HG03135 (cell line): ENCODE measurements around the gene C19orf12.

Source experiments
- ATAC-seq: cut with Tn5 transposase; IDR thresholded peaks from one replicate; pipeline ENCODE4 v1.9.1; 2021; ENCODE audit warnings: mild to moderate bottlenecking, moderate library complexity; ENCODE audit not compliant: unreplicated experiment

Gene C19orf12

DNA sequence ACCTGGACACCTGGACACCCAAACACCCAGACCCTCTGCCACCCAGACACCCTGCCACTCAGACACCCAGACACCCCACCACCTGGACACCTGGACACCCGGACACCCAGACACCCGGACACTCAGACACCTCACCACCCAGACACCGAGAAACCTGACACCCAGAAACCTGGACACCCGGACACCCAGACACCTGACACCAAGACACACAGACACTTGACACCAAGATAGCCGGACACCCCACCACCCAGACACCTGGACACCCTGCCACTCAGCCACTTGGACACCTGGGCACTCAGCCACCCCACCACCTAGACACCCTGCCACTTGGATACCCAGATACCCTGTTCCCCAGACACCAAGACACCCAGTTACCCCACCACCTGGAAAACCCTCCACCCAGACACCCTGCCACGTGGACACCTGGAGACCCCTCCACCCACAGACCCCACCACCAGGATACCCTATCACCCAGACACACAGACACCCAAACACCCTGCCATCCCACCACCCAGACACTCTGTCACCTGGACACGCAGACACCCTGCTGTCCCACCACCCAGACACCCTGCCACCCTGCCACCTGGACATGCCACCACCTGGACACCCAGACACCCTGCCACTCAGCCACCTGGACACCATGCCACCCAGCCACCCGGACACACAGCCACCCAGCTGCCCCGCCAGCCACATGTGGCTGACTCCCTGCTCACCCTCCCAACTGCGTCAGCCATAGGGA is 17.4 kb downstream of the C19orf12 start:
- ATAC-seq = no peak

DNA sequence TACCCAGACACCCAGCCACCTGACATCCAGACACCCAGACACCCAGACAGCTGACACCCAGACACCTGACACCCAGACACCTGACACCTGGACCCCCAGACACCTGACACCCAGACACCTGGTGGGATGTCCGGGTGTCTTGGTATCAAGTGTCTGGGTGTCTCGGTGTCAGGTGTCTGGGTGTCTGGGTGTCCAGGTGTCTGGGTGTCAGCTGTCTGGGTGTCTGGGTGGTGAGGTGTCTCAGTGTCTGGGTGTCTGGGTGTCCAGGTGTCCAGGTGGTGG is 18.6 kb downstream of the C19orf12 start:
- ATAC-seq = no peak

GRCh38 chr19:29695765-29696564 is 19.1 kb downstream of the C19orf12 start:
- no peak for ATAC-seq

- ATAC-seq = peak; percentile 88
Measured at GRCh38 chr19:29694669-29695627, 20.1 kb downstream of the C19orf12 start.

GRCh38 chr19:29694161-29694560 is 20.9 kb downstream of the C19orf12 start:
- ATAC-seq = no peak

- no peak for ATAC-seq
Measured at GRCh38 chr19:29690842-29691241, 24.2 kb downstream of the C19orf12 start.

- ATAC-seq = no peak
Measured at GRCh38 chr19:29687897-29688728, 26.9 kb downstream of the C19orf12 start.

- no peak for ATAC-seq
Measured at GRCh38 chr19:29687244-29687896, 27.7 kb downstream of the C19orf12 start.

DNA sequence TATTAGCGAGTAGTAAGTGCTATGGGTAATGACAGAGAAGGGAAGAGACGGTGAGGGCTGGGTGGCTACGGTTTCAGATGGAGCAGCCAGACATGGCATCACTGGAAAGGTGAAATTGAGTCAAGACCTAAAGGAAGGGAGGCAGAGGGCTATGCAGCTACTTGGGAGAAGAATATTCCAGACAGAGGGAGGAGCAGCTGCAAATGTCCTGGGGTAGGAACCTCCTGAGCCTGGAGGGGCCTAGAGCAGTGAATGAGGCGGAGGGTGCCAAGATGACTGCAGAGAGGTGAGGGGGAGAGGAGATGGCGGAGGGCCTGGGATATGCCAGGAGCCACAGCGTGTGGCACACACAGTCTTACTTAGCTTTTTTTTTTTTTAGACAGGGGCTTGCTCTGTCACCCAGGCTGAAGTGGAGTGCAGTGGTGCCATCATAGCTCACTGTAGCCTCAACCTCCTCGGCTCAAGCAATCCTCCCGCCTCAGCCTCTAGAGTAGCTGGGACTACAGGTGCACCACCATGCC is 28.7 kb downstream of the C19orf12 start:
- no peak for ATAC-seq

DNA sequence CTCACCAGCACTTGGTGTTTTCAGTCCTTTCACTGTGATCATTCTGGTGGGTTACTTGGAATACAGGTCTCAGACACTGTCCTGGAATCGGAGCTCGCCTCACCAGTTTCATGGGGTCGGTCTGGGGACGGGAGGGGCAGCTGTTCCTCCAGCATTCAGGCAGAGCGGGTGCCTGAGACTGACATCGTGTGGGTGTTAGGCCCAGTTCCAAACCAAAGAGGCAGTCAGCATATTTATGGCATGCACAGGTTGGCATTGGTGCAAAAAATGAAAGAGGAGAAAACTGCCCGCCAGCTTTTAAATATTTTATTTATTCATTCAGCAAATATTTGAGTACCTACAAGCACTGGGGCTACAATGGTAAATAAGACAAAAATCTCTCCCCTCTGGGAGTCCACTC is 29.7 kb downstream of the C19orf12 start:
- no peak for ATAC-seq

DNA sequence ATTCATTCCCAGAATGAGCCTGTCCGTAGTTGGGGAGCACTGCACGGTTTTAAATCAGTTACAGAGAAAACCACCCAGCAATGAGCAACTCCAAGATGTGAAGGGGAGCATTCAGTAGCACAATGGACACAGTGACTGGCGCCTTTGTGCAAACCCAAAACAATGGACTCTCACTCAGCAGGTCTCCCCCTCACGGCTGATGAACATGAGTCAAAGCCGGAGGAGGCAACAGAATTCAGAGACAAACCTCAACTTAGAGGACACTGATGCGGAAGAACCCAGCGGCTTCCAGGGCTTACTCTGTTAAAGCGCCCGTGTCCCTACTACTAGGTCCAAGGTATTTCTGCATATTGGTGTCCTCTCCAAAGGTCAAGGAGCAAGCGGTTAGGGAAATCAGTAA is 32.1 kb downstream of the C19orf12 start:
- no peak for ATAC-seq

DNA sequence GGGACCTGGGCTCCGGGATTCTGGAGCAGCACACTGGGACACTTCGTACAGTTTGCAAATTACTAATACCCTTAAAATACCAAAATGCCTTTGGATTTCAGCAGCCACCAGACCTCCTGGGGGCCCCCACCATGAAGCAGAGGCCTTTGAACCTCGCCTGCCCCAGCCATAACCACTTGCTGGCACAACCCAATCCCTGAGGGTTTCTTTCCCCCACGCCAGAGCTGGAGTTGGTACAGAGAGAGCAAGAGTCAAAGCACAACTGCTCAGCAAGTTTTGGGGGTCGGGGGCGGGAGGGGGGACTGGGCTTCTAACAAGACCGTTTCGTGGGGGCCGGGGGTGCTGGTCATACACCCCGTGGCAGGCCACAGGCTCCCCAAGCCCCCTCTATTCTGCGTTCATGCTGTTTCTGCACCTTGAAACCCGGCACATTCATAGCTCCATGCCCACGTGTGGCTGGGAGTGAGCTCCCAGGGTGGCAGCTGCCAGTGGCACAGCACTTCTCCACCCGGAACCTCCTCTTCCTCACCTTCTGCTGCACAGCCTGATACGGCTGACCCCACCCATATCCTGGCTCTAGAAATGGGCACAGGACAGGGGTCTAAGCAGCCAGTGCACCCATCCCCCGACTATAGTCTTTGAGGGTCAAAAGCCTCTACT is 32.7 kb downstream of the C19orf12 start:
- ATAC-seq = no peak

DNA sequence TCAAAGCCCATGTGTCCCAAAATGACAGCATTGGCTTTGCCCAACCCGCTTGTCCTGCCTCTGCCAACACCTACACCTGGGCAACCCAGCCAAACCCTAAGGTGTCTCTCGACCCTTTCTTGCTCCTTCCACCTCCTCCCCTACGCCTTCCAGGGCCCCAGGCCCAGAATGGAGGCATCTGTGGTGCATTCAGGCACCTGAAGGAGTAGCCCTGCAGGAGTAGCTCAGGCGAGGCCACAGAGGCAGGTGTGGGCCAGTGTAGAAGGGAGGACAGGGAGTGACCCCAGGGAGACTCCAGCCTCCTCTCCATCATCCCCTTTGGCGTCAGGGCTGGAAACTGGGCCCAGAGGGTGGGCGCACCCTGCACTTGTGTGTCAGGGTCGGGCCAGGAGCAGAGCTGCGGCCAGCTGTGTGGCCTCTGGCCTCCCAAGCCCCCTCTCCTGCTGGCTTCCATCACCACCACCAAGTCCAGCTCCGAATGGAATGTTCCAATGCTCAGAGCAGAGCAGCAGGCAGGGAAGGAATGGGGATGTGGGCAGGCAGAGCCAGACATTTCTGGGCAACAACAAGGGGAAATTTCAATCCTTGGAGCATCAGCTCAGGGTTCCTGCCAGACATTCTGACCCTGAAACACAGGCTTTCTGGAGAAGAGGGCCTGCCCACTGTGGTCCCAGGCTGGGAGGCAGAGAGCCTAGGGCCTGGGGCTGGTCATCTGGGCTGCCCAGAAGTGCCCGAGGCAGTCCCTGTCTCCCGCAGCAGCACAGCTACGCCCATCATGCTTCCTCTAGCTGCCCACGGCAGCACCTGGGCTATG is 33.4 kb downstream of the C19orf12 start:
- ATAC-seq = no peak

DNA sequence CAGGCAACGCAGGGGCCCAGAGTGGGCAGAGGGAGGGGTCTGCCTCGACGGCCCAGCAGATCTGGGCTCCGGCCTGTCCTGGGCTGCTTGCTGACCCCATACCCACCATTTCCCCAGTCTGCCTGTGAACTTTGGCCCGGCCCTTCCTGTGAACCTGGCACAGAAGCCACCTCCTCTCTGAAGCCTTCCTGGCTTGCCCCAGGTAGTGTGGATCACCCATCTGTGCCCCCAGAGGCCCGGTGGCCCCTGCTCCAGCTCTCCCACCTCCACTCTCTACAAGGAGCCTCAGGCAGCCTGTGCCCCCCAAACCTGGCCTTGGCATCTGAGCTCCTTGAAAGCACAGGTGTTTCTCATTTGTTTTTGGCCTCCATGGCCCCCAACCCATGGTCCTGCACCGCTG is 34.1 kb downstream of the C19orf12 start:
- ATAC-seq = no peak

DNA sequence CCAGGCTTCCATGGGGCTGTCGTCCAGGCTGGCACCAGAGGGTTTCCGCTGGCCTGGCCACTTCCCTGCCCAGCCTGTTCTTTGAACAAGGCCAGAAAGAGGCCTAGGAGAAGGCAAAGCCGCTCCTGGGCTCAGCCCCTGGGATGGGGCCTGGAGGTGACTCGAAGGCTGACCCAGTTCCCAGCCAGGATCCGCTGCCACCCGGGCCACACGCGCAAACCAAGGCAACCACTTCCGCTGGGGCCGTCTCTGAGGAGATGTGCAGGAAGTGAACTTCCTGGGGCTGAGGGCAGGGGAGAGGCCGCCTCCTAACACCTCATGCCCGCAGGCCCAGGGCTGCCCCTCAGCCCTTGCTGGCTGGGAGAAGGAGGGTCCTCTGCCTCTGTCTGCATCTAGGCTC is 34.6 kb downstream of the C19orf12 start:
- ATAC-seq = no peak

- ATAC-seq = no peak
Measured at GRCh38 chr19:29679598-29680210, 35.4 kb downstream of the C19orf12 start.

- ATAC-seq = no peak
Measured at GRCh38 chr19:29678484-29679106, 36.5 kb downstream of the C19orf12 start.
